ENCODE data around the gene HELZ. TPM values are rescaled to one million over a fixed set of nuclear protein-coding genes. Genes with fewer than 3 reads are reported as not detected.

The HELZ gene
- total RNA-seq, 1 experiment from 2014 or later: 49.8 TPM

DNA sequence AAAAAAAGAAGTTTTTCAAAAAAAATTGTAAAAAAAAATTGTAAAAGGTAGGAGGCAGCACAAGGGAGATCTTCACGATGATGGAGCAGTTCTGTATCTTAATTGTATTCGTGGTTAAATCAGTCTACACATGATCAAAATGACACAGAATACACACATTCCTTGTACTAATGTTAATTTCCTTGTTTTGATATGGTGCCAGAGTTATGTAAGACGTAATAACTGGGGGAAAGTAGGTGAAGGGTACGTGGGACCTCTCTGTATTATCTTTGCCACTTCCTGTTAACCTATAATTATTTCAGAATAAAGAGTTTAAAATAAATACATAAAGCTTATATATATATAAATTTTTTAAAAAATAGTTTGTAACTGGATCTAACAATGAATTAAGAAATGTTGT is 36.8 kb downstream of the HELZ start:
- Histone ChIP-seq H2BK120ac (ENCODE audit: low read depth, low read length, poor library complexity, severe bottlenecking) (no peak overlapping the region), H4K91ac (ENCODE audit: insufficient read length, low read depth, low read length) (no peak overlapping the region), H3K23me2 (ENCODE audit: insufficient read length, low read depth, low read length, poor library complexity, severe bottlenecking) (no peaks in the 10 kb centered on the region), H4K8ac (replicated peaks; ENCODE audit: insufficient read length, low read depth, low read length) (no peak overlapping the region), H2AFZ (ENCODE audit: low read length) (no peak overlapping the region), H3K27ac (ENCODE audit: insufficient read length, low read depth, low read length) (no peak overlapping the region), H3K9me3 (ENCODE audit: control insufficient read depth, low read depth, low read length) (no peaks in the 10 kb centered on the region), H2BK12ac (ENCODE audit: insufficient read length, low read depth, low read length) (no peak overlapping the region), H4K5ac (ENCODE audit: insufficient read length, low read depth, low read length) (no peak overlapping the region), H3K27me3 (ENCODE audit: insufficient read depth, low read length) (no peaks in the 10 kb centered on the region), H3K4ac (ENCODE audit: low read depth, low read length) (no peak overlapping the region), H3K79me2 (ENCODE audit: insufficient read depth, low read length) (no peaks in the 10 kb centered on the region; the same call in 1 of the 2 replicates), H3K9ac (ENCODE audit: extremely low read depth, insufficient read length, low read length) (no peak overlapping the region), H2AK5ac (ENCODE audit: insufficient read length, low read length) (no peak overlapping the region), H3K18ac (ENCODE audit: insufficient read length, low read depth, low read length) (no peak overlapping the region), H4K20me1 (ENCODE audit: control insufficient read depth, insufficient read depth, insufficient read length) (no peaks in the 10 kb centered on the region), H3K4me1 (ENCODE audit: insufficient read depth, low read length) (no peaks in the 10 kb centered on the region), H2BK5ac (ENCODE audit: insufficient read length, low read length) (no peak overlapping the region), H3K4me2 (ENCODE audit: insufficient read depth, insufficient read length, low read length) (no peak overlapping the region), H3K79me1 (ENCODE audit: insufficient read depth, low read depth, low read length, poor library complexity, severe bottlenecking) (no peaks in the 10 kb centered on the region), H2BK20ac (ENCODE audit: low read depth, low read length, poor library complexity, severe bottlenecking) (no peak overlapping the region), H3T11ph (ENCODE audit: low read length) (no peak overlapping the region), H3K56ac (ENCODE audit: insufficient read length, low read depth, low read length) (no peak overlapping the region), H3K23ac (ENCODE audit: insufficient read length, low read depth, low read length) (no peak overlapping the region), H2BK15ac (ENCODE audit: low read depth, low read length) (no peak overlapping the region), H3K14ac (ENCODE audit: insufficient read depth, low read length) (no peak overlapping the region)
- no peaks in the 10 kb centered on the region for H3K9me3 Mint-ChIP-seq
- TF ChIP-seq, protein P1, sequence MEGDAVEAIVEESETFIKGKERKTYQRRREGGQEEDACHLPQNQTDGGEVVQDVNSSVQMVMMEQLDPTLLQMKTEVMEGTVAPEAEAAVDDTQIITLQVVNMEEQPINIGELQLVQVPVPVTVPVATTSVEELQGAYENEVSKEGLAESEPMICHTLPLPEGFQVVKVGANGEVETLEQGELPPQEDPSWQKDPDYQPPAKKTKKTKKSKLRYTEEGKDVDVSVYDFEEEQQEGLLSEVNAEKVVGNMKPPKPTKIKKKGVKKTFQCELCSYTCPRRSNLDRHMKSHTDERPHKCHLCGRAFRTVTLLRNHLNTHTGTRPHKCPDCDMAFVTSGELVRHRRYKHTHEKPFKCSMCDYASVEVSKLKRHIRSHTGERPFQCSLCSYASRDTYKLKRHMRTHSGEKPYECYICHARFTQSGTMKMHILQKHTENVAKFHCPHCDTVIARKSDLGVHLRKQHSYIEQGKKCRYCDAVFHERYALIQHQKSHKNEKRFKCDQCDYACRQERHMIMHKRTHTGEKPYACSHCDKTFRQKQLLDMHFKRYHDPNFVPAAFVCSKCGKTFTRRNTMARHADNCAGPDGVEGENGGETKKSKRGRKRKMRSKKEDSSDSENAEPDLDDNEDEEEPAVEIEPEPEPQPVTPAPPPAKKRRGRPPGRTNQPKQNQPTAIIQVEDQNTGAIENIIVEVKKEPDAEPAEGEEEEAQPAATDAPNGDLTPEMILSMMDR (conservative IDR thresholded peaks at IDR 0.05): no peak
- no peaks in the 10 kb centered on the region for H3K4me1 Mint-ChIP-seq
- no peak overlapping the region for H3K4me3 Mint-ChIP-seq
- H3K27ac Mint-ChIP-seq: no peak overlapping the region
- DNase-seq: no peak
- H3K27me3 Mint-ChIP-seq (ENCODE audit: low read depth): no peaks in the 10 kb centered on the region
- WGBS (ENCODE audit: extremely low coverage, insufficient read length, low lambda C conversion rate): no CpG with 5 or more reads among the region's 4 CpGs
- peaks cover under 1 to 5% (median 2%) of the 10 kb centered on the region in 3 experiments; a peak in 2 of 7 replicates for H3K36me3 Mint-ChIP-seq (ENCODE audit: insufficient read depth in 1 of 3, low read depth in 3 of 3)

All from H9 (cell line).